ENCODE data around the gene MRPL40. TPM values are rescaled to one million over a fixed set of nuclear protein-coding genes. Genes with fewer than 3 reads are reported as not detected.
"Not testable (repeated sequence)": the region's sequence is repeated elsewhere in the genome, so short reads cannot be mapped to it uniquely, and the experiment has no call there.

MRPL40 gene
- polyA plus RNA-seq, 4 donors = 37.6 to 52.3 (median 46.0) TPM

DNA sequence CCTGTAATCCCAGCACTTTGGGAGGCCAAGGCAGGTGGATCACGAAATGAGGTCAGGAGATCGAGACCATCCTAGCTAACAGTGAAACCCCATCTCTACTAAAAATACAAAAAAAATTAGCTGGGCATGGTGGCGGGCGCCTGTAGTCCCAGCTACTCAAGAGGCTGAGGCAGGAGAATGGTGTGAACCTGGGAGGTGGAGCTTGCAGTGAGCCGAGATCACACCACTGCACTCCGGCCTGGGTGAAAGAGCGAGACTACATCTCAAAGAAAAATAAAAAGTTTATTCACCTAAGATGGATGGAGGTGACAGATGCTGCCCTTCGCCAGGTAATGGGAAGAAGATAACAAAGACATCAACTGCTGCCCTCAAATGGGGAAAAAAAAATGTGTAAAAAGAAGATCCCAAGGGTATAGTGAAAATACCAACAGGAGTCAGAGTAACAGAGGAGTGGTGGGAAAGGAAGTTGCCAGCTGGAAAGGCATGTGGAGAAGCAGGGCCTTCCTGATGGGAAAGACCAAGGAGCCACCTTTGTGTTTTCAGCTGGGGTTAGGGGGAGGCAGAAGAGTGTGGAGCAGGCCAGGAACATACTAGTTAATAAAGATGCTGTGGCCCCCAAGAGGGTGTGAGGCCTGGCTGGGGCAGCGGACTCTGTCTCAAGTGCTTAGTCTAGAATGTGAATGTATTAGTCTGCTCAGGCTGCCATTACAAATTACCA, 4.3 kb downstream of the MRPL40 start:
- DNase-seq (ENCODE audit: low read depth in 4 of 4, low spot score in 2 of 4) = not testable (repeated sequence)

DNA sequence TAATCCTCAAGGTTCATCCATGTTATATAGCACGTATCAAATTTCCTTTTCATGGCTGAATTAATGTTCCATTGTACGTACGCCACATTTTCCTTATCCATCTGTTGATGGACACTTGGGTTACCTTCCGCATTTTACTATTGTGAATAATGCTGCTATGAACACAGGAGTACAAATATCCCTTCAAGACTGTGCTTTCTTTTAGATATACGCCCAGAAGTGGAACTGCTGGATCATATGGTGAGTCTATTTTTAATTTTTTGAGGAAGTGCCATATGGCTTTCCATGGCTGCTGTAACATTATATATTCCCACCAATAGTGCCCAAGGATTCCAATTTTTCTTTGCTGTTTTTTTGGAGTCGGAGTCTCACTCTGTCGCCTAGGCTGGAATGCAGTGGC, 6.0 kb downstream of the MRPL40 start:
- no peak for DNase-seq (ENCODE audit: low read depth in 4 of 4, low spot score in 2 of 4)

DNA sequence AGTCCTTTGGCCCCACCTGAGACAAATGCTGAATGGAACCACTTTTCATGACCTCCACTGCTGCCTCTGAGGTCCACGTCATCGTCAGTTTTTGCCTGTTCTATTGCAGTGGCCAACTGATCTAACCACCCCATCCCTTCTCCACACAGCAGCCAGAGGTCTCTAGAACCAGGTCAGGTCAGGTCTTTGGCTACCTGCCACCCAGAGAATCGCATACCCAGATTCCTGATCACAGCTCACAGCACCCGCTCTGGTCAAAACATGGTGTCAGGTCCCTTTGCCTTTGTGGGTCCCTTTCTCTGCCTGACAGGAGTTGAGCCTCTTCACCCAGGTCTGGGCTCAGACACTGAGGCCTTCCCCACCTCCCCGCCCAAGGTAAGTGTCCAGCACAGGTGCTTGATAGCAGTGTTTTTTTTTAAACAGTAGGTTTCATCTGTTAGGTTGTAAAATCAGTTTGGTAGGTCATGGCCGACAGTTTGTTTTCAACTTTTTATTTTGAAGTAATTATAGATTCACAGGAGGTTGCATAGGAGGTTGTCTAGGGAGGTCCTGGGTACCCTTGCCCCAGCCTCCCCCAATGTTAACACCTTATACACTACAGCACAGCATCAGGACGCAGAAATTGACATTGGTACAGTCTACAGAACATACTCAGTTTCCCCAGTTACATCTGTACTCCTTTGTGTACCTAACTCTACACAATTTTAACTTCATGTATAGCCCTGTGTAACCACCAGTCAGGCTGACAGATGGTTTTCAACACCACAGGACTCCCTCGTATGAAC, 8.3 kb downstream of the MRPL40 start:
- DNase-seq (ENCODE audit: low read depth in 4 of 4, low spot score in 2 of 4) = no peak

DNA sequence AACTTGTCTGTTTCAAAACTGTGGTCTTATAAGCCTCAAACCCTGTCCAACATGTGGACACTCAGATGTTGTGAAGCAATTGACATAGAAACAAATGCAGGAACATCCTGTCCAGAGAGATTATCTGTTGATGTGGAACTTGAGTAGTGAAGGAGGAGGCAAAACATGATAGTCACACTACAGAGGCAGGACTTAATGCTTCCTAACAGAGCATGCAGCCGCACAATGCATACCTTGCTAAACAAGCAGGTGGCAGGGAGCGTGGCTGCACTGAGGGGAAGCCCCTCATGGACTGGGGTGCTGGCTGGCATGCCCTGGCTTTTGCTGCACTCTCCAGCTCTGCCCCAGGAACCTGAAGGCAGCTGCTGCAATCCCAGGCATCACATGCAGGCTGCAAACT, 9.8 kb downstream of the MRPL40 start:
- no peak for DNase-seq (ENCODE audit: low read depth in 4 of 4, low spot score in 2 of 4)

DNA sequence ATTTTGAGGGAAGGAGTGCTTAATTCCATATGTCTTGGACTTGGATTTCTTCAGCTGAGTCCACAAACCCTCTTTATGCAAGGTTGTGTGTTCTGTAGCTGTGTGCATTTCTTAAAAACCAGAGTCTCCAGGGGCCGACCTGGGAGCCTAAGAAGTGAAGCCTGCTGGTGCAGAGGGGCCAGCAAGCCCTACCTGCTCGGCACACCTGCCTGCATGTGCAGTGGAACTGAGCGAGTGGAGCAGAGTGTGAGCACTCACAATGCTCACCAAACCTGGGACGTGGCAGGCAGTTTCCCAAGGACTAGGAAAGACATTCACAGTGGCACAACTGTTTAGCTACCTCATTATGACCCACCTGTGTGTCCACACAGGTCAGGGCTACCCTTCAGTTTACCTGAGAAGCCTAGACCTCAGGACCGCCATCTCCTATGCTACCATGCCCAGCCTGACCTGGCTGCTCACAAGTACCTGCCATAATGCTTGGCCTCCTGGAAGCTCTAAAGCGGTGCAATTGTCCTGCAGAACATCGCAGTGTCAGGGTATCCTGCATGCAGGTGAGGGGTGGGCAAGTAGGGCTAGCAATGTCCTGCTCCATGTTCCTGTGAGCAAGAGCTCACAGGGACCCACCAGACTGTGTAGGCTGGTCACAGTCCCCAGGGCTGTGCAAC, 11.3 kb downstream of the MRPL40 start:
- no peak for DNase-seq (ENCODE audit: low read depth in 4 of 4, low spot score in 2 of 4)

DNA sequence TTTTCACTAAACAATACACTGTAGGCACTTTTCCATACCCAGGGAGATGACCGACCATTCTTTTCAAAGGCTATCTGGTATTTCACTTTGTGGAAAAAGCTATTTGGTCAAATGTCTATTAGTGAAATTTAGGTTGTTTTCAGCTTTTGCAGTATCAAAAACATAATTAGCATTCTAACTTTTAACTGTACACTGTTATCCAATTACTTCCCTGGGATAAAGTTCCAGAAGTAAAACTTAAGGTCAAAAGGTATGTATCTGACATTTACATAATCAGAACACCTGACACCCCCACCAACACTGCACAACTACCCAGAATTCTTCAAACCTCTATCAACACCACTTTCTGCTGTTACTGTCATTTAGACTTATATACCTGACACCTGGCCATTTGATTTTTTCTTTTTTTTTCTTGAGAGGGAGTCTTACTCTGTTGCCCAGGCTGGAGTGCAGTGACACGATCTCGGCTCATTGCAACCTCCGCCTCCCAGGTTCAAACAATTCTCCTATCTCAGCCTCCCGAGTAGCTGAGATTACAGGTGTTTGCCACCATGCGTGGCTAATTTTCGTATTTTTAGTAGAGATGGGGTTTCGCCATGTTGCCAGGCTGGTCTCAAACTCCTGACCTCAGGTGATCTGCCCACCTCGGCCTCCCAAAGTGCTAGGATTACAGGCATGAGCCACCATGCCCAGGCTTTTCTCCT, 13.1 kb downstream of the MRPL40 start:
- not testable (repeated sequence) for DNase-seq (ENCODE audit: low read depth in 4 of 4, low spot score in 2 of 4)

DNA sequence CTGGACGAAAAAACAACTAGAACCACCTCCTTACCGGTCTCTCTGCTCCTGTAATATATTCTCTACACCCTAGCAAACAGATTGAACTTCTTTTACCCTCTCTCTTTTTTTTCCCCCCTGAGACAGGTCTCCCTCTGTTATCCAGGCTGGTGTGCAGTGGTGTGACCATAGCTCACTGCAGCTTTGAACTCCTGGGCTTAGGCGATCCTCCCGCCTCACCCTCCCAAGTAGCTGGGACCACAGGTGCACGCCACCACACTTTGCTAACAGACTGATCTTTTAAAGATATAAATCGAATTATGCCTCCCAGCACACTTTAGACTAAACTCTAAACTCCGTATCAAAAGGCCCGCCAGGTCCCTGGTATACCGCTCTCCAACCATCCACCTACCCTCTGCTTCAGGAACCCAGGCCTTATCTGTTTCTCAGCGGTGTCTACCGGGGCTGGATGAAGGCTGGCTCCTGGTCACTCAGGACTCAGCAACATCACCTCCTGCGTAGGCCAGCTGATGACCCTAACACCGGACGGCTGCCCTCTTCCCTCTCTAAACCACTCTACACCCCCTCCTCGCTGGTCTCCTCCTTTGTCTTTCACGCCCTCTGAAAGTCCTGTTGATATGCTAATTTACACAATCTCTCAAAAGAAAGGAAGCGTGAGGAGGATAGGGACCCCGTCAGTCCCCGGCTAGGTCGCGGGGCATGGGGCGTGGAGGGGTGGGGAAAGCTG, 14.4 kb downstream of the MRPL40 start:
- DNase-seq (ENCODE audit: low read depth in 4 of 4, low spot score in 2 of 4) = no peak

DNA sequence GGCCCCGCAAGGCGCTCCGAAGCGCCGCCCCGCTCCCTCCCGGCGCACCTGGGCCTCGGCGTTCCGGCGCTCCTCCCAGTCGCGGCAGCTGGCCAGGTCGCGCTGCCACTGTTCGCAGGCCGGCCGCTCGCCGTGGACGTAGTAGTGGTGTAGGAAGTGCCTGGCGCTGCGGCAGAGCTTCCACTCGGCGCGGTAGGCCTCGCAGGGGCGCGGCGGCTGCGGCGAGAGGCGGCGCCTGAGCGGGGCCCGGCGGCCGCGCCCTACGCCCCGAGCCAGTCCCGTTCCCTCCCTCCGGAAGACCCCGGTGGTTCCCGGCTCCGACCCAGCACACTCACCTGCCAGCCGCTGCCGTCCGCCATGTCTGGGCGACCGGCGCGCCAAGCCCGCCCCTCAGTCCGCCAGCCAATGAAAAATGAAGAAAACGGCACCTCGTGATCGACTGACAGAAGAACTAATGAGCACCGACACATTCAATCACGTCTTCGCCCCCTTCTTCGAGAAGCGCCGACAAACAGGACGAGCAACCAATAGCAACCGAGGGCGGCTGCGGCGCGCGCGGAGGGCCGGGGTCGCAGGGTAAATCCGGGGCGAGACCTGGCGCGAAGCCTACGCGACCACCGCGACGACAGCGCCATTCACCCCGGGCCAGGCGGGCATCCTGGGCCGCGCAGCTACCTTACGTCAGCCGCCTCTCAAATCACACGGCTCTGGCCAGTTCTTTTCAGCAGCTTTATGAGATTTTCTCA, 15.2 kb downstream of the MRPL40 start, which contains the start of gene C22orf39:
Gene C22orf39, minus strand, starts transcription at position 382 of the 746 bp plus-strand sequence. Its CDS starts 23 bp downstream, at position 359.
- peak; percentile 62 to 85 (median 78) for DNase-seq (ENCODE audit: low read depth in 4 of 4, low spot score in 2 of 4)

DNA sequence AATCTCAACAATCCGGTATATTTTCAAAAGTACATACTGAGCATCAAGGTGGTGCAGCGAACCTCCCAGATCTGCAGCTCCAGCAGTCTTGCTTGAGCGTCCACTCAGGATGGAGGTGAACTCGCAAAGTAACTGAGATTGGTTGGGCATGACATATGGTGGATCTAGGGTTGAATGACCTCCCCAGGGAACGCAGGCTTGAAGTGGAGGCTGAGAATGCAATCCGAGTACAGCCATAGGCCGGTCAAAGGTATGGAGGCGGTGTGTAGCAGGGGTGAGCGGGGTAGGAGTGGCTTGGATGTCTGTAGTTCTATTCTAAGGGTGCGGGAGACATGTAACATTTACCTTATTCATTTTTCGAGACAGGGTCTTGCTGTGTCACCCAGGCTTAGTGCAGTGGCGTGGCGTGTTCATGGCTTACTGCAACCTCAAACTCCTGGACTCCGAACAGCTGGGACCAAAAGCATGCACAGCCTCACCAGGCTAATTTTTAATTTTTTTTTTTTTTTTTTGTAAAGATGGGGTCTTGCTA, 15.8 kb downstream of the MRPL40 start:
- peak in 1 of 4 donors; percentile 31 for DNase-seq (ENCODE audit: low read depth in 4 of 4, low spot score in 2 of 4)

DNA sequence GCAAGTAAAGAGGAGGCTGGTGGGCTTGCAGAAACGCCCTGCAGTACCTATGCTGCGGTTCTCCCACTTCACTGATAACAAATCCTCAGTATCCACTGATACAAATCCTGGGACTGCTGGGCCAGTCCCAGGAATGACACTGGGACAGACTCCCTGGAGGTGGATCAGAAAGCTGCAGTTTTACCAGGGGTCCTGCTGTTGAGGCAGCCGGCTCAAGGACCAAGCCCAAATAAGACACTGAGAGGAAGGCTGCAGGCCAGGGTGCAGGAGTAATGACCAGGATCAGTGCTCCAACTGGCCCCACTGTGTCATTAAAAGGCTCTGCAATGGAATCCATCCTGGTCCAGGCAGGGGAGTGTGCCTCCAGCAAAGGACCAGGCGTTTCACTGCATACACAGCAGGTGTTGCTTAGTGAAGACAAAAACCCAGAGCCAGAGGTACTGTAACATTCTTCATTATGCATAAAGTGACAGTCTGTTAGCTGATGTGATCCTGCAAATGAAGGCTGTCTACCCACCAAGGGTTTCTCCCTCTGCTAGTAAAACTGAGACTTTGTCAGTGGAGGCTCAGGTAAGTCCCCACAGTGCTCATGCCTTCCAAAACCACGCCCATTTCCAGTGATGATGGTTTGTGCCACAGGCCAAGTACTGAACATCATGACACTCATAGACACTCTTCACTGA, 16.5 kb downstream of the MRPL40 start:
- DNase-seq (ENCODE audit: low read depth in 4 of 4, low spot score in 2 of 4) = no peak

DNA sequence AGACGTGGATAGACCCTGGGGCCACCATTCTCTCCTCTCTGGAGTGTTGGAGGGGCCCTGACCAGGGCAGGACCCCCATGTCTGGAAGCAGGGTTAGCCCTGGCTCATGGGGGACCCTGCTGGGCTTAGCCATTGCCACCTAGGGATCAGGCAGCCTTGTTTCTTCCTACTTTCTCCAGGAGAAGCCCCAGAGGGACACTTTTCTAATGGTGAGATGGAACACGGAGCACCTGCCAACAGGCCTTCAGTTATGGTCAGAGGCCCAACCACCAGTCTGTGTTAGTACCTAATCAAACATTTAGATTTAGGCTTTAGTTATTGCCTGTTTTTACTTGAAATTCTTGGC, 17.1 kb downstream of the MRPL40 start:
- DNase-seq (ENCODE audit: low read depth in 4 of 4, low spot score in 2 of 4) = no peak

DNA sequence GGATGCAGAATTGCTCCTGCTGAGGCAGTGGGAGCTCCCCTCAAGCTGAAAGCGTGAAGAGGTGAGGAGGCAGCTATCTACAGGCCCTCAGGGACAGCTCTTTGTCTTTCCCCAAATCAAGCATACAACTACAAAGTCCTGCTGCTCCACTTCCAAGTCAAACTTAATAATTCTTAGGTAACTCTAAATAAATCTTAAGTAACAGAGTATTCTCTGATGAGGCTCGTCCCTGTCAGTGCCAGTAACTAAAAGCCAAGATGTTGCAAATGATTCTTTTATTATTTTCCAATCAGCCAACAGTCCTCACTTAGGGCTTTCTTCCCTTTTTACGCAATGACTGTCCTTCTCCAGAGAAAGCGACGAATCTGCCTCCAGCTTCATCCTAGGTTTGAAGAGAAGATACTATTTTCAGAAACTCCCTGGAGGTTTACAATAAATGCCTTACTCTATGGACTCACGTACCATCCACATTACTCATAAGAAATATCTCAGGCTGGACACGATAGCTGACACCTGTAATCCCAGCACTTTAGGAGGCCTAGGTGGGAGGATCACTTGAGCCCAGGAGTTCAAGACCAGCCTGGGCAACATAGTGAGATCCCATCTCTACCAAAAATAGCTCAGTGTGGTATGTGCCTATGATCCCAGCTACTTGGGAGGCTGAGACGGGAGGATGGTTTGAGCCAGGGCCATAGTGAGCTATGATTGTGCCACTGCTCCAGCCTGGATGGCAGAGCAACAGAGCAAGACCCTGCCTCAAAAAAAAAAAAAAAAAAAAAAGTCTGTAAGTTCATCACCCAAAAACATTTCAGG, 18.2 kb downstream of the MRPL40 start:
- DNase-seq (ENCODE audit: low read depth in 4 of 4, low spot score in 2 of 4) = no peak

DNA sequence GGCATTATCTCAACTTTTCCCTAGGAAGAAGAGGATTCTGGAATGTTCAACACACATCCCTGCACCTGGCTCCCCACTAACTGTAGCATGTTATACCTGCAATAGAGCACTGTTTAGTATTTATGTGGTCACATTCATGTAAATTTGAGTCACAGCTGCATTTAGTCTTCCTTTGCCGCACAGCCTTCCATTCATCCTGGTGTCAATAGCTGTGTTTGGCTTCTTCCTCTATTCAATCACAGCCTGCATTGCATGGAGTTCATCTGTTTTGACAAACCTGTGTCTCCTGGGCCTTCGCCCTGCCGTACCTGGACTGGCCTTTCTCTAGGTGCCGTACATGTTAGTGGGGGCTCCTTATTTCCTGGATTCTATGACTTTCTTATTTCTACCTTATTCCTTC, 19.2 kb downstream of the MRPL40 start:
- no peak for DNase-seq (ENCODE audit: low read depth in 4 of 4, low spot score in 2 of 4)

DNA sequence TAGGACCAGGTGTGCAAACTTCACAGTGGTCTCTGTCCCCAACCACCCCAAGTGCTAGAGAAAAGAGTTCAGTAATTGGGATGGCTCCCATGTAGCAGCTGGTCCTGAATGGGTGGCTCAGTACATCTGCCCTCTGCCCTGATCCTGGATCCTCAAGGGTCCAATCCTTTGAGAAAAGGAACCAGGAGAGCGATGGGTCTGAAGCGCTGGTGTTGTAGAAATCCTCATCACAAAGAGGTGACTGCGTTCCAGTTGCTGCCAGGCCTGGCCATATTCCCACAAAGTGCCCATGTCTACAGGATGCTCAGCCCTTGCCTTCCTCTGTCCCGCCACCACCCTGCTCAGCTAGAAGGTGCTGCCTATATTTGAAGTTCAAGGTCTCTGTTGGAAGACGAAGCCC, 21.4 kb downstream of the MRPL40 start:
- DNase-seq (ENCODE audit: low read depth in 4 of 4, low spot score in 2 of 4) = no peak

DNA sequence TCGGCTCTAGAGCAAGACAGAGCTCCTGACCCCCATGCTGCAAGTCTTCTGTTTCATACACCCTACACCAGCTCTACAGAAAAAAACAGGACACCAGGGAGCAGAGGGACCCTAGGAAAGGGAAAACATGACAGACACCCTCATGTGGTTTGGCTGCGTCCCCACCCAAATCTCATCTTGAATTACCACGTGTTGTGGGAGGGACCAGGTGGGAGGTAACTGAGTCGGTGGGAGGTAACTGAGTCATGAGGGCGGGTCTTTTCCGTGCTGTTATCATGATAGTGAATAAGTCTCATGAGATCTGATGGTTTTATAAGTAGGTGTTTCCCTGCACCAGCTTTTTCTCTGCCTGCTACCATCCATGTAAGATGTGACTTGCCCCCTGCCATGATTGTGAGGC, 21.8 kb downstream of the MRPL40 start:
- DNase-seq (ENCODE audit: low read depth in 4 of 4, low spot score in 2 of 4) = no peak

DNA sequence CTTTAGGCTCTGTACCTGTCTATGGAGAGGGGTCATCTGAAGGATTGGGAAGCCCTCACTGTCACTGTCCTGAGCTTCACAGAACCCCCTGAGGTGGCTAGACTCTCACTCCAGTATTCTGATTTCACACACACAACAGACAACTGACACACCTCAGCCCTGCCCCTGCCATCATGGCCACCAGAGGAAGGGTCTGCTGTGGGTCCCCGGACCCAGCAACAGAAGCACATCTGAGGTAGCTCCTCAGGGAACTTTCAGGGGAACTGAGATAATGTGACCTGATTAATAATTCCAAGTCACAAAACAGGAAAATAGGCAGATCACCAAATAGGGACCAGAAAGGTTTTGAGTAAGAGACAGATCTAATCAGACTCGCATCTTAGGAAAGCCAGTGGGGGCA, 22.7 kb downstream of the MRPL40 start:
- DNase-seq (ENCODE audit: low read depth in 4 of 4, low spot score in 2 of 4) = no peak

DNA sequence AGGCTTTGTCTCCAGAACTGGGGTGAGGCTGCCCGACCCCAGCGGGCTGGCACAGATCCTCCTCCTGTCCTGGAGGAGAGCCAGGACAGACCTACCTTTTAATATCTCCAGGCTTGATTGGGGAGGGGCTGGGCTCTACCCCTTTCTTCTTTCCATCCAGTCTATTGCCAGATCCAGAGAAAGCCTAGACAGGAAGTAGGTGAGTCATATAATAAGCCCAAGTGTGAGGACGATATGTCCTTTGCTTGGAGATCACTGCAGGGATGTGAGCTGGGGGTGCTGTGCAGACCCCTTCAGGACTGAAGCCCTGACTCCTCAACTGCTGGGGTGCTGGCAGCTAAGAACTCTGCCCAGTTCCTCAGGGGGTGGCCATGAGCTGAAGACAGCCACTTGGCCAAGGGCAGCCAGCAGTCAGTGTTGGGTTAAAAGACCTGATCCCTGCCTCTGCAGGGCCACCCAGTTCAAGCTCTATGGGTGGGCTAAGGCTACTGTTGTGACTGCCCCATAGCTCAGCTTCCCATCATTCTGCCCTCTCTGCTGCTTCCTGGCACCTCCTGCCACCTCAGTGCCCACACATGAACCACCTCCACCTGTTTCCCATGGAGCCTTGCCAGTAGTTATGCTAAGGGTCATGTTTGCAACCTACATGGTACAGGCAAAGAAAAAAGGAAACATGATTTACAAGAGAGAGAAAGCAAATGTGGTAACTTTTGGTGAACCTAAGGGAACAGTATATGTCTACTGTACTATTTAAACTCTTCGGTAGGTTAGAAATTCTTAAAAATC, 23.4 kb downstream of the MRPL40 start:
- no peak for DNase-seq (ENCODE audit: low read depth in 4 of 4, low spot score in 2 of 4)
